ENCODE measurements around the gene STEAP1B. TPM values are rescaled to one million over a fixed set of nuclear protein-coding genes. Genes with fewer than 3 reads are reported as not detected.
"Not testable (repeated sequence)": the region's sequence is repeated elsewhere in the genome, so short reads cannot be mapped to it uniquely, and the experiment has no call there.

Gene STEAP1B
- total RNA-seq, 4 donors from 2014 or later, result 1.6 to 2.2 (median 1.6) TPM

DNA sequence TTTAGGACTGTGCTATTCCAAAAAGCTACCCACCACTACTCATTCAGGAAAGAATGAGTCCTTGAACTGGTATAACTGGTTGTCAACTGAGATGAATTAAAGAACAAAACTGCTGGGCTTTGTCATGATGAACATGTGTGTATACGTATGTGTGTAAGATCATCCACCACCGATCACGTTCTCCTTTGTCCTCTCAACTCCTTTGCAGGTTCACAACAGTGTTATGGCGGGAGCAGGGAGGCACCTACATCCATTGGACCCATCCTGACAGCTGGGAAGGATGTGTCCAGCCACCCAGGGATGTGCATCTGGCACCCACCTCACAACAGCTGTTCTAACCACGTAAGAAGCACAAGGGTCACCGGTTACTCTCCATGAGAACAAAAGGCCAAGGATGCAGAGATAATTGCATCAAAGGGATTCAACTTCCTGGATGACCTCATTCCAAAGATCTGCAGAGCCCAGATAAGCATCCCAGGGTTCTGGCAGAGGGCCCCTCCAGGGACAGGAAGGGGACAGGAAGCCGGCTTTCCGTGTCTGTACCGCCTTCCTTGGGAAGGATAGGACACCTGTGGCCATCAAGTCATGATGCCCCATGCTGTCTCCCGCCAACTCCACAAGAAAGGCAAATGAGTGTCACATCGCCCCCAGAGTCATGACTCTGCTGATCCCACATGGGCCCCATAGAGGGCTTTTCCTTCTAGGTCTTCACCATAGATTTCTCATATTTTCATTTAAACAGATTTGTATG is 66.1 kb downstream of the STEAP1B start:
- no peaks in the 10 kb centered on the region for H3K4me1 ChIP-seq
- 77% methylated on average over 11 of the region's 11 CpGs for WGBS
- DNase-seq (ENCODE audit: extremely low spot score), result peak; percentile 84

DNA sequence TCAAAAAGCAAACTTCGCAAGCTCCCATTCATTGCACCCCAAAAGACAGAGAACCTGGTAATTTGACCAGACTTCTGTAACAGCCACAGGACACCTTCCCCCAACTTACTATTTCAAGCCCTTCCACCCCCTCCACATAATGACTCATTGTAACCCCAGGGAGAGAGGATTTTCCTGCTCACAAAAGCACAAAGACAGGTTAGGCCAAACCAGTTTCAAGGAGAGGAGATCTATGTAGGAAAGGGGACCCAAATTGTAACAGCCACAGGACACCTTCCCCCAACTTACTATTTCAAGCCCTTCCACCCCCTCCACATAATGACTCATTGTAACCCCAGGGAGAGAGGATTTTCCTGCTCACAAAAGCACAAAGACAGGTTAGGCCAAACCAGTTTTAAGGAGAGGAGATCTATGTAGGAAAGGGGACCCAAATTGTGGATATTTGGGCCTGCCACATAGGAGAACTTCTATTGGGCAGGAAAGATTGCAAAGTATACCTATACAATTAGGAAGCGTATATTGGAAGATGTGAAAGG is 66.8 kb downstream of the STEAP1B start:
- H3K4me1 ChIP-seq; H3K9me3 ChIP-seq; H3K27me3 ChIP-seq; H3K27ac ChIP-seq (replicated peaks in 1 of 4); intact Hi-C loops (cut with DNase I); DNase-seq (ENCODE audit: extremely low spot score); H3K36me3 ChIP-seq; H3K4me3 ChIP-seq: not testable (repeated sequence)
- WGBS, result 95% methylated on average over 2 of the region's 2 CpGs

More for the DNA sequence above, 66.1 kb downstream of the STEAP1B start:
- Histone ChIP-seq H3K4me3 (no peak overlapping the region), H3K36me3 (no peaks in the 10 kb centered on the region), H3K27me3 (no peaks in the 10 kb centered on the region), H3K27ac (replicated peaks in 1 of 4) (no peak overlapping the region), H3K9me3 (no peaks in the 10 kb centered on the region)
- no peak for TF ChIP-seq POLR2A (IDR thresholded peaks at IDR 0.05; ENCODE audit: low read depth)
- TF ChIP-seq EP300 (IDR thresholded peaks at IDR 0.05), result no peak
- TF ChIP-seq POLR2AphosphoS5 (IDR thresholded peaks at IDR 0.05), result peak; percentile 4 to 50
- TF ChIP-seq, protein P1, sequence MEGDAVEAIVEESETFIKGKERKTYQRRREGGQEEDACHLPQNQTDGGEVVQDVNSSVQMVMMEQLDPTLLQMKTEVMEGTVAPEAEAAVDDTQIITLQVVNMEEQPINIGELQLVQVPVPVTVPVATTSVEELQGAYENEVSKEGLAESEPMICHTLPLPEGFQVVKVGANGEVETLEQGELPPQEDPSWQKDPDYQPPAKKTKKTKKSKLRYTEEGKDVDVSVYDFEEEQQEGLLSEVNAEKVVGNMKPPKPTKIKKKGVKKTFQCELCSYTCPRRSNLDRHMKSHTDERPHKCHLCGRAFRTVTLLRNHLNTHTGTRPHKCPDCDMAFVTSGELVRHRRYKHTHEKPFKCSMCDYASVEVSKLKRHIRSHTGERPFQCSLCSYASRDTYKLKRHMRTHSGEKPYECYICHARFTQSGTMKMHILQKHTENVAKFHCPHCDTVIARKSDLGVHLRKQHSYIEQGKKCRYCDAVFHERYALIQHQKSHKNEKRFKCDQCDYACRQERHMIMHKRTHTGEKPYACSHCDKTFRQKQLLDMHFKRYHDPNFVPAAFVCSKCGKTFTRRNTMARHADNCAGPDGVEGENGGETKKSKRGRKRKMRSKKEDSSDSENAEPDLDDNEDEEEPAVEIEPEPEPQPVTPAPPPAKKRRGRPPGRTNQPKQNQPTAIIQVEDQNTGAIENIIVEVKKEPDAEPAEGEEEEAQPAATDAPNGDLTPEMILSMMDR (IDR thresholded peaks at IDR 0.05), result no peak
- intact Hi-C loops (cut with DNase I), result no loop called here

DNA sequence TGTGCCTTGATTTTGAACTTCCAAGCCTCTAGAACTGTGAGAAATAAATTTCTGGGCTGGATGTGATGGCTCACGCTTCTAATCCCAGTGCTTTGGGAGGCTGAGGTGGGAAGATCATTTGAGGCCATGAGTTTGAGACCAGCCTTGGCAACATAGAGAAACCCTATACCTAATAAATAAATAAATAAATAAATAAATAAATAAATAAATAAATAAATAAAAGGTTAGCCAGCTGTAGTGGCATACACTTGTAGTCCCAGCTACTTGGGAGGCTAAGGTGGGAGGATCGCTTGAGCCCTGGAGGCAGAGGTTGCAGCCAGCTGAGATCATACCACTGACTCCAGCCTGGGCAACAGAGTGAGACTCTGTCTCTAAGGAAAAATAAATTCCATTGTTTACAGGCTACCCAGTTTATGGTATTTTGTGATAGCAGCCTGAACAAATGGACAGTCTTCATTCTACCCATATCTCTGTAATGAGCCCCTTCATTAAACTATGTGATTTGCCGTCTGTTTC is 67.7 kb downstream of the STEAP1B start:
- H3K4me3 ChIP-seq, result no peak overlapping the region
- TF ChIP-seq, protein P1 (IDR thresholded peaks at IDR 0.05), result no peak
- no peak for TF ChIP-seq POLR2A (IDR thresholded peaks at IDR 0.05; ENCODE audit: low read depth)
- no peak for TF ChIP-seq EP300 (IDR thresholded peaks at IDR 0.05)
- no peak for TF ChIP-seq POLR2AphosphoS5 (IDR thresholded peaks at IDR 0.05)
- no peaks in the 10 kb centered on the region for H3K4me1 ChIP-seq
- no peaks in the 10 kb centered on the region for H3K27me3 ChIP-seq
- DNase-seq (ENCODE audit: extremely low spot score), result no peak
- H3K9me3 ChIP-seq, result no peaks in the 10 kb centered on the region
- WGBS, result 98% methylated on average over 3 of the region's 3 CpGs
- intact Hi-C loops (cut with DNase I), result no loop called here
- H3K27ac ChIP-seq (replicated peaks in 1 of 4), result no peak overlapping the region
- no peaks in the 10 kb centered on the region for H3K36me3 ChIP-seq

DNA sequence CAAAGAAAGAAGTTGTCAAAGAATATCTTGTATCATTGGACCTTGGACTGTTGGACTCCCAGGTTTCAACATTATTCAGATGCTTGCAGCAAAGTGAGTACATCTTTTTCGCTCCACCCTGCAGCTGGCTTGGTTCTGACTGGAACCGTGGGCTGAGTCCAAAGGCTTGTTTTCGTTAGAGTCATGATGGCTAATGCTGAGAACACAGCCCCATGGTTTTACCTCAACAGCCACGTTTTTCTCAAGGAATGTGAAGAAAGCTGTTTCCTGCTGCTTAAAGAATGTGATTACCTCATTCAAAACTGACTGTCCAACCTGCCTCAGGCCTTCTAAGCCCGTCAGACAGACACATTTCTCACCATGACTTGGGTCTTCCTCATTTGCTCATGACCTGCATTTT is 69.5 kb downstream of the STEAP1B start:
- Histone ChIP-seq H3K27ac (replicated peaks in 1 of 4) (no peak overlapping the region), H3K4me3 (no peak overlapping the region), H3K4me1 (no peaks in the 10 kb centered on the region), H3K27me3 (no peaks in the 10 kb centered on the region), H3K36me3 (no peaks in the 10 kb centered on the region), H3K9me3 (no peaks in the 10 kb centered on the region)
- no peak for TF ChIP-seq POLR2A (IDR thresholded peaks at IDR 0.05; ENCODE audit: low read depth)
- TF ChIP-seq, protein P1 (IDR thresholded peaks at IDR 0.05), result no peak
- no peak for TF ChIP-seq EP300 (IDR thresholded peaks at IDR 0.05)
- TF ChIP-seq POLR2AphosphoS5 (IDR thresholded peaks at IDR 0.05), result no peak
- intact Hi-C loops (cut with DNase I), result no loop called here
- DNase-seq (ENCODE audit: extremely low spot score), result peak; percentile 87
- WGBS, result 71% methylated on average over 5 of the region's 5 CpGs

GRCh38 chr7:22429386-22429785 is 70.6 kb downstream of the STEAP1B start:
- H3K4me3 ChIP-seq, result no peak overlapping the region
- no peaks in the 10 kb centered on the region for H3K36me3 ChIP-seq
- 68% methylated on average over 2 of the region's 2 CpGs for WGBS
- H3K27me3 ChIP-seq, result no peaks in the 10 kb centered on the region
- intact Hi-C loops (cut with DNase I), result no loop called here
- no peak overlapping the region for H3K27ac ChIP-seq (replicated peaks in 1 of 4)
- H3K4me1 ChIP-seq, result no peaks in the 10 kb centered on the region
- TF ChIP-seq POLR2AphosphoS5 (IDR thresholded peaks at IDR 0.05) (no peak), EP300 (IDR thresholded peaks at IDR 0.05) (no peak), POLR2A (IDR thresholded peaks at IDR 0.05; ENCODE audit: low read depth) (no peak)
- TF ChIP-seq, protein P1 (IDR thresholded peaks at IDR 0.05), result no peak
- no peaks in the 10 kb centered on the region for H3K9me3 ChIP-seq
- no peak for DNase-seq (ENCODE audit: extremely low spot score)

All from esophagus muscularis mucosa (tissue), 4 donors.